T-helper 17 cell (primary cell): ENCODE data around the gene RHCG. TPM values are rescaled to one million over a fixed set of nuclear protein-coding genes. Genes with fewer than 3 reads are reported as not detected.

Source experiments
- ATAC-seq: fragments of 150-1000 bp; cut with Tn5 transposase; 2 replicates; pipeline ENCODE4 v1.10.0; 2021; ENCODE audit warnings: mild to moderate bottlenecking, moderate library complexity
- DNase-seq, 3 donors: peaks; one replicate each; pipeline versions ENCODE4 v3.0.0 to v3.0.0-alpha.2; 2020 to 2021
- H3K9me3 ChIP-seq: one replicate; pipeline ENCODE4 v1.7.0; 2013; ENCODE audit warnings: low read length, mild to moderate bottlenecking; ENCODE audit not compliant: control insufficient read depth, poor library complexity, severe bottlenecking
- H3K27ac Mint-ChIP-seq: one replicate; pipeline ENCODE4 v1.8.0; 2022; ENCODE audit warnings: mild to moderate bottlenecking, moderate library complexity, mixed read lengths
- H3K27me3 Mint-ChIP-seq: one replicate; pipeline ENCODE4 v1.8.0; 2022; ENCODE audit warnings: mixed read lengths
- H3K36me3 Mint-ChIP-seq: one replicate; pipeline ENCODE4 v1.8.0; 2022; ENCODE audit warnings: low read depth, mixed read lengths
- H3K4me1 Mint-ChIP-seq: one replicate; pipeline ENCODE4 v1.8.0; 2022; ENCODE audit warnings: mild to moderate bottlenecking, mixed read lengths
- H3K4me3 Mint-ChIP-seq: one replicate; pipeline ENCODE4 v1.8.0; 2022; ENCODE audit warnings: mild to moderate bottlenecking, moderate library complexity, mixed read lengths
- total RNA-seq, 4 donors: library from RNA in 2 of 4; stranded (reverse) in 2 of 4; gene quantifications; one replicate each; pipeline ENCODE4 v1.2.3 and lab custom pipeline; 2022 to 2026

The RHCG gene
- total RNA-seq, 2 donors from 2014 or later, result not detected

DNA sequence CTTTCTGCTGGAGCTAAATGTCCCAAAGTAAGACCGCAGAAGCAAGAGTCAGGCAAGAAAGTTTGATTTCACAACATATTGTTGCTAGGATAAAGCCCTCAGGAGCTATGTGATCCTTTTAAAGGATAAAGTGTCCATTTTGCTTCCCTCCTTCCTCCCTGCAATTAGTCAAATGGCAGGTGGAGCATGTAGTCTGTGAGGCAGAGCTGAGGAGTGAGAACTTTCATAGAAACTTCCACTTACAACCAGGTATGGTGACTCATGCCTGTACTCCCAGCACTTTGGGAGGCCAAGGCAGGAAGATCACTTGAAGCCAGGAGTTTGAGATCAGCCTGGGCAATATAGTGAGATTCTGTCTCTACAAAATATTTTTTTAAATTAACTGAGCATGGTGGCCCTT lies 25.2 kb upstream of the RHCG start:
- H3K27me3 Mint-ChIP-seq, result peaks cover 21% of the 10 kb centered on the region
- no peak for ATAC-seq
- no peak overlapping the region for H3K4me3 Mint-ChIP-seq
- DNase-seq, result no peak
- no peak overlapping the region for H3K27ac Mint-ChIP-seq
- H3K36me3 Mint-ChIP-seq, result no peaks in the 10 kb centered on the region
- H3K4me1 Mint-ChIP-seq, result no peaks in the 10 kb centered on the region
- no peaks in the 10 kb centered on the region for H3K9me3 ChIP-seq

DNA sequence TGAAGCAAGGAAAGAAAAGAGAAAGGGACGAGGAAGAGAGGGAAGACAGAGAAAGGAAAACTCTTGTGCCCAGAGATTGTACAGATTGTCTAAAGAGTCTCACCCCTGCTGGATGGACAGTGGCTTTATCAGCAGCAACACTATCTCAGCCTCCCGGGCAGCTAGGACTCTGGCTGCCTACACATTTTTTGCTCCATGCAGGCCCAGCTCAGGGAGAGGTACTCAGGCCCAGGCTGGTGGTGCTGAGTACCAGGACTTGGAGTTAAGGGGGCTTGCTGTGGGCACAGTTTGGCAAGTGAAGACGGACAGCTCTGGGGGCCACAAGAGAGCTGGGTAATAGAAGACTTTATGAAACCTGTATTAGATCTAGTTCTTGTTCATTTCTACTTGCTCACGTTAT lies 19.1 kb upstream of the RHCG start:
- H3K36me3 Mint-ChIP-seq, result no peaks in the 10 kb centered on the region
- no peaks in the 10 kb centered on the region for H3K4me1 Mint-ChIP-seq
- no peak overlapping the region for H3K4me3 Mint-ChIP-seq
- no peak for ATAC-seq
- H3K27ac Mint-ChIP-seq, result no peak overlapping the region
- peaks cover 60% of the 10 kb centered on the region for H3K27me3 Mint-ChIP-seq
- no peaks in the 10 kb centered on the region for H3K9me3 ChIP-seq
- DNase-seq, result no peak

DNA sequence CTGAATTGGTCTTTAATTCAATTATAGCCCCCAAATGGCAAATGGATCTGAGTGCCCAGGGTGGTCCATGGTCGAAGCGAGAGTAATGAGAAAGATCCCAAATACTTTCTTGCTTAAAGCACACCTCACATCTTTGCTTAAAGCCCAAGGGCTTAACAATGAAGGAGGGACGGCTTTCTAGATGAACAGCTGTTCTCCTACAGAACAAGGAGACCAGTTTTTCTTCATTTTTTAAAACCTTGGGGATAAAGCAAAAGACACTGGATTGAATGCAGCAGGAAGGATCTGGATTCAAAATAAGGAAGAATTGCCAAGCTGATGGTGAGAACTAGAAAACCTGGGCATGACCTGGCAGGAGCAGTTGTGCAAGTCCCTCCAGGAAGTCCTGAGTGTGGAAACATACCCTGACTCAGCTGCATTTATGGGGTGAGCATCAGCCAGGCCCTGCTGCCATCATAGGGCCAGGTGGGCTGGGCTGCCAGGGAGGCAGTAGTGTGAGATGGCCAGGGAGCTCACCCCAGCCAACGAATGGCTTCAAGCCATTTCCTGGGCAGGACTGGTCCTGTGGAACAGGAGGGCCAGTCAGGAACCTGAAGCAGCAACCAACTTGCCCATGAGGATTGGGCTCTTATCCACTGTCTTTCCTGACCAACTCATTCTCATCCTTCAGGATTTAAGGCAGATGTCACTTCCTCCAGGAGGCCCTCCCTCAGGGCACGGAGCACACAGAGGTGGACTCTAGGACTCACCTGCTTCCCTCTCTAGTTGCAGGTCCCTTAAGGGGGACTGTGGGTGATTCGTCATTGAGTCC lies 18.4 kb upstream of the RHCG start:
- no peak overlapping the region for H3K4me3 Mint-ChIP-seq
- H3K9me3 ChIP-seq, result no peaks in the 10 kb centered on the region
- H3K36me3 Mint-ChIP-seq, result no peaks in the 10 kb centered on the region
- ATAC-seq (no peak), DNase-seq (no peak)
- no peak overlapping the region for H3K27ac Mint-ChIP-seq
- H3K4me1 Mint-ChIP-seq, result no peaks in the 10 kb centered on the region
- H3K27me3 Mint-ChIP-seq, result peaks cover 67% of the 10 kb centered on the region

DNA sequence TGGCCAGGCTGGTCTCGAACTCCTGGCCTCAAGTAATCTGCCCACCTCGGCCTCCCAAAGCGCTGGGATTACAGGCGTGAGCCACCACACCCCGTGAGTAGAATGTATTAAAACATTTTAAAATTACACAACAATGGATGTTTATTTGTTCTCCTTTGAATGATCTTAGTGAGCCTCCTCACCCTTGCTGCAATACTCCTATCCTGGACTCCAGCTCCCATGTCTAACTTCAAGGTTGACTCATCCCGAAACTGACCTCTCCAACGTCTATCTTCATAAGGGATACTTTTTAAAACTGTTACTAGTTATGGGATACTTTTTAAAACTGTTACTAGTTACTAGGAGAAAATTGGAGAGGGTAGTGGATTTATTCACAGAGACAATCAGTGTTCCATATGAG lies 17.8 kb upstream of the RHCG start:
- H3K4me1 Mint-ChIP-seq, result no peaks in the 10 kb centered on the region
- peaks cover 70% of the 10 kb centered on the region for H3K27me3 Mint-ChIP-seq
- no peak overlapping the region for H3K4me3 Mint-ChIP-seq
- ATAC-seq (no peak), DNase-seq (no peak)
- H3K36me3 Mint-ChIP-seq, result no peaks in the 10 kb centered on the region
- H3K9me3 ChIP-seq, result no peaks in the 10 kb centered on the region
- no peak overlapping the region for H3K27ac Mint-ChIP-seq

GRCh38 chr15:89513284-89513683 lies 16.9 kb upstream of the RHCG start:
- H3K9me3 ChIP-seq, result no peaks in the 10 kb centered on the region
- no peak for ATAC-seq
- Mint-ChIP-seq H3K4me3 (no peak overlapping the region), H3K4me1 (no peaks in the 10 kb centered on the region), H3K36me3 (no peaks in the 10 kb centered on the region), H3K27ac (no peak overlapping the region), H3K27me3 (peaks cover 70% of the 10 kb centered on the region)
- DNase-seq, result no peak

DNA sequence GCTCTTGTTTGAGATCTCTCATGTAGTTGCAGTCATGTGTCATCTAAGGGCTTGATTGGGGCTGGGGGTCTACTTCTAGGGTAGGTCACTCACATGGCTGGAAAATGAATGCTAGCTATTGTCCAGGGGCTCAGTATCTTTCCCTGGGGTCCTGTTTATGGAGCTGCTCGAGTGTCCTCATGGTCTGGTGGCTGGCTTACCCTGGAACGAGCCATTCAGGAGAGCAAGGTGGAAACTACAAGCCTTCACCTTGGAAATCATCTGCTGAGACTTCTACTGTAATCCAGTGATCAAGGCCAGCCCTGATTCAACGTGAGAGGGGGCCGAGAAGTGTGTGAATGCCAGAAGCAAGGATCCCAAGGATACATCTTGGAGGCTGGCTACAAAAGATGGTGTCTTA lies 16.2 kb upstream of the RHCG start:
- no peak for ATAC-seq
- no peaks in the 10 kb centered on the region for H3K9me3 ChIP-seq
- no peak for DNase-seq
- Mint-ChIP-seq H3K4me1 (no peaks in the 10 kb centered on the region), H3K27me3 (peaks cover 70% of the 10 kb centered on the region), H3K36me3 (no peaks in the 10 kb centered on the region), H3K27ac (no peak overlapping the region), H3K4me3 (no peak overlapping the region)

GRCh38 chr15:89506026-89506686 lies 9.8 kb upstream of the RHCG start:
- Mint-ChIP-seq H3K27me3 (peaks cover 68% of the 10 kb centered on the region), H3K4me1 (no peaks in the 10 kb centered on the region), H3K36me3 (peaks cover 2% of the 10 kb centered on the region), H3K27ac (no peak overlapping the region), H3K4me3 (no peak overlapping the region)
- ATAC-seq (no peak), DNase-seq (no peak)
- H3K9me3 ChIP-seq, result no peaks in the 10 kb centered on the region

- Mint-ChIP-seq H3K27ac (no peak overlapping the region), H3K27me3 (peaks cover 66% of the 10 kb centered on the region), H3K4me3 (no peak overlapping the region), H3K4me1 (peaks cover 2% of the 10 kb centered on the region), H3K36me3 (peaks cover 2% of the 10 kb centered on the region)
- ATAC-seq (no peak), DNase-seq (no peak)
- no peaks in the 10 kb centered on the region for H3K9me3 ChIP-seq
Measured at GRCh38 chr15:89504166-89504565, 7.8 kb upstream of the RHCG start.

DNA sequence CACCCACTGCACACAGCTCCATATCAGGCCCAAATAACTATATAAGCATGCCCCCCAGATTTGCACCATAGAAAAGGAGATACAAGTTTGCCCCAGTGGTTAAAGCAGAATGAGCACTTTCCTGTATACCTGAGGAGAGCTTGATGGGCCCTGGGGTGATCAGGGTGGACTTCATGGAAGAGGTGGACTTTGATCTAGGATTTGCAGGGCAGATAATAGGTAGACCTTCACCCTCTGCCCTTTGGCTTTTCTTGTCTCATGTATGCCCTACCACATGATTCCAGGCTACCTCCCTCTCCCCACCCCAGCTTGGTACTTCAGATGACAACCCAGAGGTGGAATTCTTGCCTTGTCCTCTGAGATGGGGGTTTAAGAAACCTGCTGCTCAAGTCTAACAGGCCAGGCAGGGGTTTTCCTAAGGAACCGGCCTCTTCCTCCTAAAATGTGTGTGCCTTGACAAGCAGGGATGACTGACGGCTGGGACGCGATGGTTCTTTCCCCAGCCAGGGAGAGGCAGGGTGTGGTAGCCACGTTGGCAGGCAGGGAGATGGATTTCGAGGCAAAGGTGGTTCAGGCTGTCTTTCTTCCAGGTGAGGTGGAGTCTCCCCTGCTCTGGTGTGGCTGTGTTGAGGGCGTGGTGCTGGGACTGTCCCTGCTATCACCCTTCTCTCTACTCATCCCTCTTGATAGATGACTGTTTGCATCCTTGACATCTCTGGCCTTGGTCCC lies 6.6 kb upstream of the RHCG start:
- DNase-seq (no peak), ATAC-seq (no peak)
- H3K4me1 Mint-ChIP-seq, result peaks cover 2% of the 10 kb centered on the region
- H3K36me3 Mint-ChIP-seq, result peaks cover 2% of the 10 kb centered on the region
- no peak overlapping the region for H3K4me3 Mint-ChIP-seq
- H3K27ac Mint-ChIP-seq, result peak overlapping the region; percentile 65
- peaks cover 77% of the 10 kb centered on the region for H3K27me3 Mint-ChIP-seq
- H3K9me3 ChIP-seq, result no peaks in the 10 kb centered on the region

DNA sequence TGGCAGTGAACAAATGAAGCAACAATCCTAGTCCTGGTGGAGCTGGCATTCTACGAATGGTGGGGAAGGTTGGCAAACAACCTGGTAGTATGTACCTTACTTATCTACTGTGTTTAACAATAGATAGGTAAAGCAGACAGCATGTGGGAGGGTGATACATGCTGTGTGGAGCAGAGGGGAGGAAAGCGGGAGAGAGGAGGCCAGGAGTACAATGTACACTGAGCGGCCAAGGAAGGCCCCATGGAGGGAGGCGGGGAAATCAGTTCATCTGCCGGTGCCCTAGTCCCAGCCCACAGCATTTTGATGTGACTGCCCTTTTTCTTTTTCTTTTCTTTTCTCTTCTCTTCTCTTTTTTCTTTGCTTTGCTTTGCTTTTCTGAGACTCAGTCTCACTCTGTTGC lies 5.3 kb upstream of the RHCG start:
- no peaks in the 10 kb centered on the region for H3K9me3 ChIP-seq
- no peak overlapping the region for H3K4me3 Mint-ChIP-seq
- H3K27ac Mint-ChIP-seq, result no peak overlapping the region
- DNase-seq (no peak), ATAC-seq (no peak)
- H3K27me3 Mint-ChIP-seq, result peaks cover 78% of the 10 kb centered on the region
- H3K36me3 Mint-ChIP-seq, result no peaks in the 10 kb centered on the region
- peaks cover 2% of the 10 kb centered on the region for H3K4me1 Mint-ChIP-seq

DNA sequence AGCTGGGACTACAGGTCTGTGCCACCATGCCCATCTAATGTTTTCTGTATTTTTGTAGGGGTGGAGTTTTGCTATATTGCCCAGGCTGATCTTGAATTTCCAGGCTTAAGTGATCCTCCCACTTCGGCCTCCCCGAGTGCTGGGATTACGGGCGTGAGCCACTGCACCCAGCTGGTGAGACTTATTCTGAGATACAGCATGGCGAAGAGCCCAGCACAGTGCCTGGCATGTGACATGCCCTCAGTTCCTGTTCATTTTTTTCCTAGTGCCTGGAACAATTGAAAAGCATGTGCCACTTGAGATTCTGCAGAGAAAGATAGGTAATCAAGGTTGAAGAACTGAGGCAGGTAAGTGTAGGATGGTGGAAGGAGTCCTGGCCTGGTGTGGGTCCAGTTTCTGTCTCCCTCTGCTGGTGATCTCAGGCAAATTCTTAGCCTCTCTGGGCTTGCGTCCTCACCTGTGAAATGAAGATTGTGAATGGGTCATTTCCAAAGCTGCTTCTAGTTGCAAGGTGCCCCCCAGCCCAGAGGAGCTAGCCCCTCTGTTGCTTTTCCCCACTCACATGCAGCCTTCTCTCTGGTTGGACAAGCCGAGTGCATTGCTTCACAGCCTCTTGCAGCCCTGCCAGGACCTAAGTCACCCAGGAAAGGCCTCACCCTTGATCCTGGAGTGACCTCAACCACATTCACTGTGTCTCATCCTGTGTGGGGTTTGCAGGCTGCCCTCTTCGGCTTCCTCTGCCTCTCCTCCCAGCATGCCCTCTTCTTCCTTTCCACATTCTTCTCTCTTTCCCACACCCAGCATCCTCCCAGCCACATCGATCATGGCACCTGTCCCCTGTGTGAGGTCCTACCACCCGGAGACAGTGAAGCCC lies 4.3 kb upstream of the RHCG start:
- peaks cover 6% of the 10 kb centered on the region for H3K4me1 Mint-ChIP-seq
- no peaks in the 10 kb centered on the region for H3K9me3 ChIP-seq
- peaks cover 78% of the 10 kb centered on the region for H3K27me3 Mint-ChIP-seq
- H3K4me3 Mint-ChIP-seq, result no peak overlapping the region
- no peak for ATAC-seq
- H3K27ac Mint-ChIP-seq, result no peak overlapping the region
- no peak for DNase-seq
- H3K36me3 Mint-ChIP-seq, result no peaks in the 10 kb centered on the region

- Mint-ChIP-seq H3K4me3 (no peak overlapping the region), H3K36me3 (no peaks in the 10 kb centered on the region), H3K27me3 (peaks cover 77% of the 10 kb centered on the region), H3K27ac (no peak overlapping the region), H3K4me1 (peaks cover 6% of the 10 kb centered on the region)
- DNase-seq, result no peak
- ATAC-seq, result no peak
- no peaks in the 10 kb centered on the region for H3K9me3 ChIP-seq
Measured at GRCh38 chr15:89499156-89499555, 2.8 kb upstream of the RHCG start.

GRCh38 chr15:89498574-89498906 lies 2.2 kb upstream of the RHCG start:
- no peak for ATAC-seq
- H3K27me3 Mint-ChIP-seq, result peaks cover 77% of the 10 kb centered on the region

More at GRCh38 chr15:89498574-89498906, 2.2 kb upstream of the RHCG start:
- no peaks in the 10 kb centered on the region for H3K36me3 Mint-ChIP-seq
- H3K4me3 Mint-ChIP-seq, result no peak overlapping the region
- H3K9me3 ChIP-seq, result no peaks in the 10 kb centered on the region
- peaks cover 6% of the 10 kb centered on the region for H3K4me1 Mint-ChIP-seq
- DNase-seq, result no peak
- H3K27ac Mint-ChIP-seq, result no peak overlapping the region
